KOPT-K1 (cell line): ENCODE data around the gene TRAFD1.

Experiments used
- H3K27ac ChIP-seq: fragments of 200-600 bp; sonication (generic); 2 replicates; pipeline ENCODE4 v1.5.1; 2016; ENCODE audit warnings: antibody characterized with exemption, mild to moderate bottlenecking, low read depth, low read length; ENCODE audit not compliant: poor library complexity, severe bottlenecking
- H3K36me3 ChIP-seq: fragments of 200-600 bp; sonication (generic); 2 replicates; pipeline ENCODE4 v1.5.1; 2017; ENCODE audit warnings: antibody characterized with exemption, mild to moderate bottlenecking, low read length, moderate library complexity; ENCODE audit not compliant: insufficient read depth
- H3K9me3 ChIP-seq: fragments of 200-600 bp; sonication (generic); 2 replicates; pipeline ENCODE4 v1.5.1; 2017; ENCODE audit warnings: antibody characterized with exemption, low read length, mild to moderate bottlenecking; ENCODE audit not compliant: insufficient read depth, poor library complexity, severe bottlenecking

Gene TRAFD1

GRCh38 chr12:112162241-112162790 is 37.0 kb downstream of the TRAFD1 start:
- Histone ChIP-seq H3K36me3 (peaks cover 66% of the 10 kb centered on the region), H3K9me3 (no peaks in the 10 kb centered on the region), H3K27ac (no peak overlapping the region)

- H3K9me3 ChIP-seq, result no peaks in the 10 kb centered on the region
- H3K36me3 ChIP-seq, result peaks cover 65% of the 10 kb centered on the region
- no peak overlapping the region for H3K27ac ChIP-seq
Observed at GRCh38 chr12:112163056-112163455, 37.7 kb downstream of the TRAFD1 start.

GRCh38 chr12:112163471-112163991 is 38.2 kb downstream of the TRAFD1 start:
- H3K9me3 ChIP-seq, result no peaks in the 10 kb centered on the region
- H3K36me3 ChIP-seq, result peaks cover 60% of the 10 kb centered on the region
- H3K27ac ChIP-seq, result no peak overlapping the region

GRCh38 chr12:112164011-112164660 is 38.8 kb downstream of the TRAFD1 start:
- Histone ChIP-seq H3K9me3 (no peaks in the 10 kb centered on the region), H3K36me3 (peaks cover 59% of the 10 kb centered on the region), H3K27ac (no peak overlapping the region)

- Histone ChIP-seq H3K27ac (no peak overlapping the region), H3K36me3 (peaks cover 55% of the 10 kb centered on the region), H3K9me3 (no peaks in the 10 kb centered on the region)
Observed at GRCh38 chr12:112165624-112166023, 40.3 kb downstream of the TRAFD1 start.

GRCh38 chr12:112166051-112167015 is 41.0 kb downstream of the TRAFD1 start:
- H3K27ac ChIP-seq, result no peak overlapping the region
- peaks cover 55% of the 10 kb centered on the region for H3K36me3 ChIP-seq
- H3K9me3 ChIP-seq, result no peaks in the 10 kb centered on the region

- H3K27ac ChIP-seq, result no peak overlapping the region
- no peaks in the 10 kb centered on the region for H3K9me3 ChIP-seq
- H3K36me3 ChIP-seq, result peaks cover 54% of the 10 kb centered on the region
Observed at GRCh38 chr12:112167031-112167461, 41.7 kb downstream of the TRAFD1 start.

- no peaks in the 10 kb centered on the region for H3K9me3 ChIP-seq
Observed at GRCh38 chr12:112167718-112168525, 42.6 kb downstream of the TRAFD1 start.

GRCh38 chr12:112168561-112168971 is 43.2 kb downstream of the TRAFD1 start:
- H3K36me3 ChIP-seq, result peaks cover 49% of the 10 kb centered on the region
- H3K27ac ChIP-seq, result no peak overlapping the region
- no peaks in the 10 kb centered on the region for H3K9me3 ChIP-seq

More at GRCh38 chr12:112167718-112168525, 42.6 kb downstream of the TRAFD1 start:
- no peak overlapping the region for H3K27ac ChIP-seq
- peaks cover 54% of the 10 kb centered on the region for H3K36me3 ChIP-seq

- no peaks in the 10 kb centered on the region for H3K9me3 ChIP-seq
- H3K27ac ChIP-seq, result no peak overlapping the region
- peaks cover 41% of the 10 kb centered on the region for H3K36me3 ChIP-seq
Observed at GRCh38 chr12:112169161-112169872, 44.0 kb downstream of the TRAFD1 start.

- Histone ChIP-seq H3K27ac (no peak overlapping the region), H3K9me3 (no peaks in the 10 kb centered on the region), H3K36me3 (peaks cover 46% of the 10 kb centered on the region)
Observed at GRCh38 chr12:112169966-112170365, 44.6 kb downstream of the TRAFD1 start.

- H3K9me3 ChIP-seq, result no peaks in the 10 kb centered on the region
- no peak overlapping the region for H3K27ac ChIP-seq
- H3K36me3 ChIP-seq, result peaks cover 50% of the 10 kb centered on the region
Observed at GRCh38 chr12:112170376-112170775, 45.0 kb downstream of the TRAFD1 start.

GRCh38 chr12:112170971-112171596 is 45.7 kb downstream of the TRAFD1 start:
- Histone ChIP-seq H3K9me3 (no peaks in the 10 kb centered on the region), H3K36me3 (peaks cover 57% of the 10 kb centered on the region), H3K27ac (no peak overlapping the region)
